ENCODE measurements around the gene ADGRG1.

Gene ADGRG1

GRCh38 chr16:57647136-57647875, 18.9 kb downstream of the ADGRG1 start:
- in situ Hi-C loops (cut with HindIII; ENCODE audit: low sequenced_read_pairs) = loop anchor here (5.0 to 10.0 kb wide), 2 partner anchors 40 to 237 kb away; no protein-coding TSS in a partner anchor

GRCh38 chr16:57648125-57648524, 19.7 kb downstream of the ADGRG1 start:
- in situ Hi-C loops (cut with HindIII; ENCODE audit: low sequenced_read_pairs) = loop anchor here (5.0 to 10.0 kb wide), 2 partner anchors 39 to 237 kb away; no protein-coding TSS in a partner anchor

DNA sequence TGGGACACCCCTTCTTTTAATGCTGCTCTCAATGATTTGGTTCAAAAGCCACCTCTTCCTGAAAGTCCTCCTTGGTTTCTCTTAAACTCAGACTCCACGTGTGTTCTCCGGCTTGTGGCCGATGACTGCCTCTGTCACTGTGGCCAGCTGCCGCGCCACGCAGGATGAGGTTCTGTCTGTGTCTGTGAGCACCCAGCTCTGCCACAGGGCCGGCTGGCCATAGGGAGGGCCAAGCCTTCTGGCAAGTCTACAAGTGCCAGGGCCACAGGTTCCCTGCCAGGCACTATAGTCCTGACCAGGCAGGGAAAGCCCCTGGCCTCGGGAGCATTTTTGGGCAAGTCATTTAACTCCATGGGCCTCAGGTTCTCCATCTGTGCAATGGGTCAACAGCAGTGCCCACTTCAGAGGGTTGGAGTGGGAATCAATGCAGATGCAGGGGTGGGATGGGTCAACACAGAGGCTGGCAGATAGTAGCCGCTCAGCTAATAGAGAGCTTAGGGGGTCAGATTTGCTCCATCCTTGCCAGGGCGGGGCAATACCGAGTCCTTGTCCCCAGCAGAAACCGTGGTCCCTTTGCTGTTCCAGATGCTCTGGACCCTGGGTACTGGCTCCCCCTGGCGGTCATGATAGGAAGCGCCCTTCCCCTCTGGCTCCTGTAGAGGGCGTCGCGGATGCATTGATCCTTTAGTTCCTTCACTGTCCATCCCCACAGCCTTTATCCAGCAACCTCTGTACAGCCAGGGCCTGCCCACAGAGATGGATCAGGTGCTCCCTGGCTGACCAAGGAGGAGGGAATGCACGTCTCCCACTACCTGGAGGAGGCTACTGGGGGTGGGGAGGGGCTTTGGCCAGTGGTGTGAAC, 20.4 kb downstream of the ADGRG1 start:
- in situ Hi-C loops (cut with HindIII; ENCODE audit: low sequenced_read_pairs) = loop anchor here (5.0 to 10.0 kb wide), 2 partner anchors 38 to 236 kb away; no protein-coding TSS in a partner anchor

GRCh38 chr16:57649443-57649751, 21.0 kb downstream of the ADGRG1 start:
- in situ Hi-C loops (cut with HindIII; ENCODE audit: low sequenced_read_pairs) = loop anchor here (5.0 to 10.0 kb wide), 2 partner anchors 38 to 235 kb away; no protein-coding TSS in a partner anchor

DNA sequence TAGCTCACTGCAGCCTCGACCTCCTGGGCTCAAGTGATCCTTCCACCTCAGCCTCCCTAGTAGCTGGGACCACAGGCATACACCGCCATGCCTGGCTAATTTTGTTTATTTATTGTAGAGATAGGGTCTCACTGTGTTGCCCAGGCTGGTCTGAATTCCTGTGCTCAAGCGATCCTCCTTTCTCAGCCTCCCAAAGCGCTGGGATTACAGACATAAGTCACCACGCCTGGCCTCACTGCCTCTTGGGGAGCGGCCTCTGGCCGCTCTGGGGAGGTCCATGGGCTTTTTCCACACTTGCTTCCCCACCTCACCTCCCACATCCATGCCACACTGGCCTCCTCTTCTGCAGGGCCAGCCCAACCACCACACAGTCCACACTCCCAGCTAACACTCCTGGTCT, 21.4 kb downstream of the ADGRG1 start:
- in situ Hi-C loops (cut with HindIII; ENCODE audit: low sequenced_read_pairs) = loop anchor here (5.0 to 10.0 kb wide), 2 partner anchors 37 to 235 kb away; no protein-coding TSS in a partner anchor

DNA sequence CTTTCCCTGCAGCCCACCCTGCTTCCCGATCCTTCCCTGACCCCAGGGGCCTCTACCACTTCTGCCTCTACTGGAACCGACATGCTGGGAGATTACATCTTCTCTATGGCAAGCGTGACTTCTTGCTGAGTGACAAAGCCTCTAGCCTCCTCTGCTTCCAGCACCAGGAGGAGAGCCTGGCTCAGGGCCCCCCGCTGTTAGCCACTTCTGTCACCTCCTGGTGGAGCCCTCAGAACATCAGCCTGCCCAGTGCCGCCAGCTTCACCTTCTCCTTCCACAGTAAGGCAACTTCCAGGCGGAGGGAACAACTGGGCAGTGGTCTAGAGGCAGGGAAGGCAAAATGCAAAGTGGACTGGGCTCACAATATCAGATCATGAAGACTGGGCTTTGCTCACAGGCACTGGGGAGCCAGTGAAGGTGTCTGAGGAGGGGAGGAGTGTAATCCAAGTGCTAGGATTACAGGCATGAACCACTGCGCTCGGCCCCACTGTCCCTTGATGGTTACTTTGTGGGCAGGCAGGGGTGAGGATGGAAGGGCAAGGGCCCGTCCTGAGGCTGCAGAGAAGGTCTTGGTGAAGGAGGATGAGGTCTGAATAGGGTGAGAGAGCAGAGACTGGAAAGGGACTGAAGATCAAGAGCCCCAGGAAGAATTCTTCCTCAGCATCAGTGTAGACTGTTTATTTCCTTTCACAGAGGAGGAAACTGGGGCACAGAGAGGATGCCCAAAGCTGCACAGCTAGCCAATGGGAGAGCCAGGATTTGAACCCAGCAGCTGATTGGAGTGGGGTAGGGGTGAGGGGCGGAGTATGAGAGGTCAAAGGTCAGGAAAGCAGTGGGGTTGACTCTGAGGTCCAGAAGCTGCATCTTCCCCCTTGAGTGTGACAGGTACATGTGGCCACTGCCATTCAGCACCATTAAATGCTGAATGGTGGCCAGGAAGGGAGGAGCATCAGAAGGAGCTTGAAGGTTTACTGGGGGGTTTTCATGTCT, 23.2 kb downstream of the ADGRG1 start:
- in situ Hi-C loops (cut with HindIII; ENCODE audit: low sequenced_read_pairs) = no loop called here

DNA sequence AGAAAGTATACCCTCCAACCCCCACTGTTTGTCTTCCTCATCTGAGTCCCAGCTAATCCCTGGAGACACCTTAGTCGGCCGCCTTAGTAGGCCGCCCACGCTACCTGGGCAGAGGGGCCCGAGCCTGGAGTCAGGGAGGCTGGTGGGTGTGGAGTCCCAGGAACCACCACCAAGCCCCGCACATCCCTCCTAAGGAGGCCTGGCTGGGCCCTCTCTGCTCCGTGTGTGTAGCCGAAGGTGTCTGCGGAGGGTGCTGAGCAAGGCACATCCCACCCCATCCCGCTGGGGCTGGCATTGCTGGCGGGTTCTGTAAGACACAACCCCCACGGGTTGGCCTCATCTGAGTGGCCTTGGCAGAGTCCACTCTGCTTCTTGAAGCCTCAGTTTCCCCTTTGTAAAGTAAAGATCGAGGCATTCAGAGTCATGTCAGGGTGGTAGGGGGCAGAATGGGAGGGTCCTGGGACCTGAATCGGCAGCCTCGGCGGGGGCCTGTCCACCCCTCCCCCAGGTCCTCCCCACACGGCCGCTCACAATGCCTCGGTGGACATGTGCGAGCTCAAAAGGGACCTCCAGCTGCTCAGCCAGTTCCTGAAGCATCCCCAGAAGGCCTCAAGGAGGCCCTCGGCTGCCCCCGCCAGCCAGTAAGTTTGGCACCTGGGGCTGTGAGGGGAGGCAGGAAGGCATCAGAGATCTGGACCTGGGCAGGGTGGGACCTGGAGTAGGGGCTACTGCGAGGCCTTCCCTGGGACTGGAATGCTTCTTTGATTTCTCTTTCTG, 24.5 kb downstream of the ADGRG1 start:
- in situ Hi-C loops (cut with HindIII; ENCODE audit: low sequenced_read_pairs) = no loop called here

GRCh38 chr16:57653936-57654335, 25.5 kb downstream of the ADGRG1 start:
- in situ Hi-C loops (cut with HindIII; ENCODE audit: low sequenced_read_pairs) = no loop called here

- in situ Hi-C loops (cut with HindIII; ENCODE audit: low sequenced_read_pairs) = no loop called here
Measured at GRCh38 chr16:57656342-57656955, 28.0 kb downstream of the ADGRG1 start.

DNA sequence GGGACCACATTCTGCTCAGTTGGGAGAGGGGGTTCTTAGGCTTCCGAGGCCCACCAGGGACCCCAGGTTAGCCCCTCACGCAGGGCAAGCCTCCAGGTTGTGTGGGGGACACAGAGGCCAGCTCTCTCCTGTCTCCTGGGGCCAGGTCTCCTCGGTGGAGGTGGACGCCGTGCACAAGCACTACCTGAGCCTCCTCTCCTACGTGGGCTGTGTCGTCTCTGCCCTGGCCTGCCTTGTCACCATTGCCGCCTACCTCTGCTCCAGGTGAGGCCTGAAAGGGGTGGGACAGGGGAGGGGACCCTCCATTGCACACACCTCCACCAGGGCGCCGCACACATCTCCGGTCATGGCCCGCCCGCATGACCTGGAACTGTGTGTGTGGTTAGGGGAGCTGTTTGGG, 28.8 kb downstream of the ADGRG1 start:
- in situ Hi-C loops (cut with HindIII; ENCODE audit: low sequenced_read_pairs) = no loop called here

- in situ Hi-C loops (cut with HindIII; ENCODE audit: low sequenced_read_pairs) = no loop called here
Measured at GRCh38 chr16:57658130-57658877, 29.9 kb downstream of the ADGRG1 start.

DNA sequence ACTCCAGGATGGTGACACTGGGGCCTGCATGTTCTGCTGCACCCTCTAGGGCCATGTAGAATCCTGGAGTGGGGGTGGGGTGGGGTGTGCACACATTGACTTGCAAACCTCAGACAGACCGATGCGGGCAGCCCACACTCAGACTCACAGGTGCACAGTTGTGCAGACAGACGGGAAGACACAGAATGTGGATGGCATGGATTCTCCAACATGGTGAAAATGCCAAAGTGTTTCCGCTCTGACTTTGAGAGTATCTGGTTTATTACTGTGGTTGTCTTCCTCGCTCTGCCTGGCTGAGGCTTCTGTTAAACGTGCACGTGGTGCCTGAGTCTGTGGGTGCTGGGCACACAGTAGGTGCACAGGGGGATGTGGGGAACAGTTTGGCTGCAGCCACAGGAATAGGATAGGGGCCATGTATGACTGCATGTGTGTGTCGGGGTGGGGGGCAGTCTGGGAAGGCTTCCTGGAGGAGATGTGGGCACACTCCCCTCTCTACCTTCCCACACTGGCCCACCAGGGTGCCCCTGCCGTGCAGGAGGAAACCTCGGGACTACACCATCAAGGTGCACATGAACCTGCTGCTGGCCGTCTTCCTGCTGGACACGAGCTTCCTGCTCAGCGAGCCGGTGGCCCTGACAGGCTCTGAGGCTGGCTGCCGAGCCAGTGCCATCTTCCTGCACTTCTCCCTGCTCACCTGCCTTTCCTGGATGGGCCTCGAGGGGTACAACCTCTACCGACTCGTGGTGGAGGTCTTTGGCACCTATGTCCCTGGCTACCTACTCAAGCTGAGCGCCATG, 30.6 kb downstream of the ADGRG1 start:
- in situ Hi-C loops (cut with HindIII; ENCODE audit: low sequenced_read_pairs) = no loop called here

DNA sequence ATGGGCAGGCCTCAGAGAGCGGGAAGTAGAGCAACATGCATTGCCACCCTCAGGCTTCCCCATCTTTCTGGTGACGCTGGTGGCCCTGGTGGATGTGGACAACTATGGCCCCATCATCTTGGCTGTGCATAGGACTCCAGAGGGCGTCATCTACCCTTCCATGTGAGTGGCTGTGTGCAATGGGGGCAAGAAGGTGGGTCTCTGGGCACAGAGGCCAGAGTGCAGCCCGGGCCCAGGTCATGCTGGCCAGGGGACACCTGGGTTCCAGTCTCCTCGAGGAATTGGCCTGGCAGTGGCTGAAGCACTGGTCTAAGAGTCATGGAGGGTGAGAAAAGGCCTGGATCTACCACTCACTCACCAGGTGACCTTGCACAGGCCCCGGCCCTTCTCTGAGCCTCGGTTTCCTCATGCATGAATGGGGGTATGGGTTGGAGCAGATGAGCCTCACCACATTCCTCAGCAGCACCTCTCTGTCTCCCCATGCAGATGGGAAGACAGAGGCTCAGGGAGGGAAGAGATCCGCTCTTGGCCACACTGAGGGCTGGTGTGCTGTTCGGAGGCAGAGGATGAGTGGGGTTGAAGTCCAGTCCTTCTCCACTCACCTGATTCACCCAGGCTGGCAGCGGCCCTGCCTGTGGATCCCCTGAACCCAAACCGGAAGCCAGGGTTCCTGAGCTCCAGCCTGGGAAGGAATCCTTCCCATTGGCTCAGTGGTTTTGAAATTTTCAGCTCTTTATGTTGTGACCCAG, 32.5 kb downstream of the ADGRG1 start:
- in situ Hi-C loops (cut with HindIII; ENCODE audit: low sequenced_read_pairs) = no loop called here

DNA sequence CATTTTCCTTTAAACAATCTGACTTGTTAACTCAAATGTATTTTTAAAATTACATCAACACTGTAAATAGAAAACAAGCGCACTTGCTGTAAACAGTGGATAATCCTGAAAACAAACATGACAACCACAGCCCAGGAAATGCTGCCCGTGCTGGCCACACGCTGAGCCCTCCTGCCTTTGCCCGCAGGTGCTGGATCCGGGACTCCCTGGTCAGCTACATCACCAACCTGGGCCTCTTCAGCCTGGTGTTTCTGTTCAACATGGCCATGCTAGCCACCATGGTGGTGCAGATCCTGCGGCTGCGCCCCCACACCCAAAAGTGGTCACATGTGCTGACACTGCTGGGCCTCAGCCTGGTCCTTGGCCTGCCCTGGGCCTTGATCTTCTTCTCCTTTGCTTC, 33.1 kb downstream of the ADGRG1 start:
- in situ Hi-C loops (cut with HindIII; ENCODE audit: low sequenced_read_pairs) = no loop called here

- in situ Hi-C loops (cut with HindIII; ENCODE audit: low sequenced_read_pairs) = no loop called here
Measured at GRCh38 chr16:57661936-57662906, 33.8 kb downstream of the ADGRG1 start.

DNA sequence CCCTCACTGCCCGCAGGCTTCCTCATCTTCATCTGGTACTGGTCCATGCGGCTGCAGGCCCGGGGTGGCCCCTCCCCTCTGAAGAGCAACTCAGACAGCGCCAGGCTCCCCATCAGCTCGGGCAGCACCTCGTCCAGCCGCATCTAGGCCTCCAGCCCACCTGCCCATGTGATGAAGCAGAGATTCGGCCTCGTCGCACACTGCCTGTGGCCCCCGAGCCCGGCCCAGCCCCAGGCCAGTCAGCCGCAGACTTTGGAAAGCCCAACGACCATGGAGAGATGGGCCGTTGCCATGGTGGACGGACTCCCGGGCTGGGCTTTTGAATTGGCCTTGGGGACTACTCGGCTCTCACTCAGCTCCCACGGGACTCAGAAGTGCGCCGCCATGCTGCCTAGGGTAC, 35.0 kb downstream of the ADGRG1 start:
- in situ Hi-C loops (cut with HindIII; ENCODE audit: low sequenced_read_pairs) = no loop called here
